GM12892 (cell line): Measurements from ENCODE around the gene PDGFA.

Experiments used
- POLR2A ChIP-seq: IDR thresholded peaks from 2 replicates; pipeline ENCODE4 v1.6.1; 2011; ENCODE audit warnings: low read depth, low read length, control low read depth
- TAF1 ChIP-seq: IDR thresholded peaks from 2 replicates; pipeline ENCODE4 v1.6.1; 2011; ENCODE audit warnings: low read depth, mild to moderate bottlenecking, control low read depth, low read length, borderline replicate concordance

DNA sequence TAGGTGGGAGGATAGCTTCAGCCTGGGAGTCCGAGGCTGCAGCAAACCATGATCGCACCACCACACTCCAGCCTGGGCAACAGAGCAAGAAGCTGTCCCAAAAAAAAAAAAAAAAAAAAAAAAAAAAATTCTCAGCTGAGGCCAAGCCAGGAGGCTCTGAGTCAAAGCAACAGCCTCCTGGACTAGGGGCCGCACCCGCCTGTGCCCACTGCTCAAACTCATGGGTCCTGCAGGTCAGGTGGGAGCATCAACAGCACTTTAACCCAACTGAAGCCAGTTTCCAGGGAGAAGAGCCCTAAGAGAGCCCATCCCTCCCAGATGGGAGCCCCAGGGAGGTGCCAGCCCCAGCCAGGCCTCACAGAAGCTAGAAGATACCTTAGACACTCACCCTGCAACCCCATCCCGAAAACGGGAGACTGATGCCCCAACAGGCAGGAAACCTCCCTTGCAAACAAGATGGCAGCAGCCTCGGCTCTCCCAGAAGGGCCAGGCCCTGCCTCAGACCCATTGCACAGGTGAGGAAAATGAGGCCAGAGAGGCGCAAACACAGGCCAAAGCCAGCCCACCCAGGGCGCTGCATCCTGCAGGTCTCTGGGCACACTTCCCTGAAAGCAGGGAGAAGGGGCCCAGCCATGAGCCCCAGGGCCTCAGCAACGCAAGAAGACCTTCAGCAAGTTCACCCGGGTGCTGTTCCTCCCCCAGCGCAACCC is 11.0 kb downstream of the PDGFA start:
- no peak for TF ChIP-seq POLR2A
- no peak for TF ChIP-seq TAF1
